D721Med (cell line): Measurements from ENCODE around the gene ZNF775.

Experiments
- DNase-seq: peaks from one replicate; pipeline ENCODE4 v3.0.0; 2011; ENCODE audit warnings: low spot score; ENCODE audit not compliant: insufficient read length
- FAIRE-seq: peaks from 2 replicates; lab custom pipeline; 2011; peaks lifted over from hg19 to GRCh38; lab: Jason Lieb, UNC
- CTCF ChIP-seq: IDR thresholded peaks from 2 replicates; pipeline ENCODE4 v1.5.1; 2012; ENCODE audit warnings: mild to moderate bottlenecking, control low read depth; ENCODE audit not compliant: insufficient read depth; ENCODE audit errors: missing control alignments

The ZNF775 gene

GRCh38 chr7:150406567-150407421 lies 27.7 kb downstream of the ZNF775 start:
- no peak for DNase-seq
- no peak for FAIRE-seq
- TF ChIP-seq CTCF: no peak

GRCh38 chr7:150407588-150408392 lies 28.7 kb downstream of the ZNF775 start:
- DNase-seq (no peak), FAIRE-seq (no peak)
- TF ChIP-seq CTCF: no peak

- DNase-seq (no peak), FAIRE-seq (no peak)
- no peak for TF ChIP-seq CTCF
Observed at GRCh38 chr7:150408393-150409299, 29.5 kb downstream of the ZNF775 start.

- no peak for DNase-seq
- no peak for FAIRE-seq
Observed at GRCh38 chr7:150409300-150410030, 30.3 kb downstream of the ZNF775 start.

GRCh38 chr7:150410131-150410530 lies 31.0 kb downstream of the ZNF775 start:
- FAIRE-seq: no peak
- no peak for DNase-seq
- TF ChIP-seq CTCF: no peak

More at GRCh38 chr7:150409300-150410030, 30.3 kb downstream of the ZNF775 start:
- TF ChIP-seq CTCF: no peak

- TF ChIP-seq CTCF: no peak
- FAIRE-seq: no peak
- no peak for DNase-seq
Observed at GRCh38 chr7:150410680-150411346, 31.7 kb downstream of the ZNF775 start.
